Measurements from ENCODE around the gene TYK2. TPM values are rescaled to one million over a fixed set of nuclear protein-coding genes. Genes with fewer than 3 reads are reported as not detected.
"Not testable (repeated sequence)": the region's sequence is repeated elsewhere in the genome, so short reads cannot be mapped to it uniquely, and the experiment has no call there.

The TYK2 gene
- total RNA-seq, 1 experiment from 2014 or later: 48.3 TPM

GRCh38 chr19:10339977-10340376, 40.4 kb downstream of the TYK2 start:
- Histone ChIP-seq H3K27me3 (ENCODE audit: control insufficient read depth, insufficient read depth, low read length) (no peaks in the 10 kb centered on the region), H3K4me3 (ENCODE audit: insufficient read depth, low read depth, low read length) (no peak overlapping the region), H3K36me3 (replicated peaks; ENCODE audit: control insufficient read depth, insufficient read depth, low read length) (no peaks in the 10 kb centered on the region)
- DNase-seq: no peak

- peak; percentile 56 for DNase-seq
- no peaks in the 10 kb centered on the region; the same call in 1 of the 2 replicates for H3K27me3 ChIP-seq (ENCODE audit: control insufficient read depth, insufficient read depth, low read length)
- H3K4me3 ChIP-seq (ENCODE audit: insufficient read depth, low read depth, low read length): no peak within 1 kb of the TSS
- no peaks in the 10 kb centered on the region for H3K36me3 ChIP-seq (replicated peaks; ENCODE audit: control insufficient read depth, insufficient read depth, low read length)
Observed at GRCh38 chr19:10339380-10339960, 40.9 kb downstream of the TYK2 start, which contains the start of gene ICAM3. ICAM3 (minus strand) TSS chr19:10339624; CDS start chr19:10339614, 10 bp downstream.

- no peaks in the 10 kb centered on the region for H3K36me3 ChIP-seq (replicated peaks; ENCODE audit: control insufficient read depth, insufficient read depth, low read length)
- DNase-seq: no peak
- H3K4me3 ChIP-seq (ENCODE audit: insufficient read depth, low read depth, low read length): no peak overlapping the region
- no peaks in the 10 kb centered on the region; the same call in 1 of the 2 replicates for H3K27me3 ChIP-seq (ENCODE audit: control insufficient read depth, insufficient read depth, low read length)
Observed at GRCh38 chr19:10338940-10339339, 41.4 kb downstream of the TYK2 start.

- not testable (repeated sequence) for H3K36me3 ChIP-seq (replicated peaks; ENCODE audit: control insufficient read depth, insufficient read depth, low read length); H3K4me3 ChIP-seq (ENCODE audit: insufficient read depth, low read depth, low read length); DNase-seq; H3K27me3 ChIP-seq (ENCODE audit: control insufficient read depth, insufficient read depth, low read length)
Observed at GRCh38 chr19:10336725-10337124, 43.6 kb downstream of the TYK2 start.

GRCh38 chr19:10335352-10335985, 44.9 kb downstream of the TYK2 start:
- H3K36me3 ChIP-seq (replicated peaks; ENCODE audit: control insufficient read depth, insufficient read depth, low read length): peaks cover 2% of the 10 kb centered on the region
- no peak overlapping the region for H3K4me3 ChIP-seq (ENCODE audit: insufficient read depth, low read depth, low read length)
- DNase-seq: peak; percentile 76
- no peaks in the 10 kb centered on the region; the same call in 1 of the 2 replicates for H3K27me3 ChIP-seq (ENCODE audit: control insufficient read depth, insufficient read depth, low read length)

- H3K36me3 ChIP-seq (replicated peaks; ENCODE audit: control insufficient read depth, insufficient read depth, low read length): peaks cover 7% of the 10 kb centered on the region
- H3K4me3 ChIP-seq (ENCODE audit: insufficient read depth, low read depth, low read length): peak overlapping the region; percentile 92
- peak; percentile 96 for DNase-seq
- H3K27me3 ChIP-seq (ENCODE audit: control insufficient read depth, insufficient read depth, low read length): no peaks in the 10 kb centered on the region; the same call in 1 of the 2 replicates
Observed at GRCh38 chr19:10334588-10335351, 45.6 kb downstream of the TYK2 start.

GRCh38 chr19:10333758-10334587, 46.4 kb downstream of the TYK2 start:
- H3K4me3 ChIP-seq (ENCODE audit: insufficient read depth, low read depth, low read length): peak overlapping the region; percentile 92
- no peaks in the 10 kb centered on the region; the same call in 1 of the 2 replicates for H3K27me3 ChIP-seq (ENCODE audit: control insufficient read depth, insufficient read depth, low read length)
- peak; percentile 57 for DNase-seq
- peaks cover 11% of the 10 kb centered on the region for H3K36me3 ChIP-seq (replicated peaks; ENCODE audit: control insufficient read depth, insufficient read depth, low read length)

- peak; percentile 100 for DNase-seq
- H3K27me3 ChIP-seq (ENCODE audit: control insufficient read depth, insufficient read depth, low read length): no peaks in the 10 kb centered on the region; the same call in 1 of the 2 replicates
- H3K4me3 ChIP-seq (ENCODE audit: insufficient read depth, low read depth, low read length): peak within 1 kb of the TSS; percentile 92
- H3K36me3 ChIP-seq (replicated peaks; ENCODE audit: control insufficient read depth, insufficient read depth, low read length): peaks cover 17% of the 10 kb centered on the region
Observed at GRCh38 chr19:10332965-10333757, 47.2 kb downstream of the TYK2 start, which contains the start of gene RAVER1. RAVER1 (minus strand) TSS chr19:10333529; CDS start chr19:10333507, 22 bp downstream.

- Histone ChIP-seq H3K4me3 (ENCODE audit: insufficient read depth, low read depth, low read length) (peak overlapping the region; percentile 92), H3K27me3 (ENCODE audit: control insufficient read depth, insufficient read depth, low read length) (no peaks in the 10 kb centered on the region; the same call in 1 of the 2 replicates), H3K36me3 (replicated peaks; ENCODE audit: control insufficient read depth, insufficient read depth, low read length) (peaks cover 24% of the 10 kb centered on the region)
- DNase-seq: peak; percentile 65
Observed at GRCh38 chr19:10332158-10332964, 48.0 kb downstream of the TYK2 start.

- H3K36me3 ChIP-seq (replicated peaks; ENCODE audit: control insufficient read depth, insufficient read depth, low read length): peaks cover 35% of the 10 kb centered on the region
- DNase-seq: peak; percentile 32
- no peak overlapping the region for H3K4me3 ChIP-seq (ENCODE audit: insufficient read depth, low read depth, low read length)
- H3K27me3 ChIP-seq (ENCODE audit: control insufficient read depth, insufficient read depth, low read length): no peaks in the 10 kb centered on the region; the same call in 1 of the 2 replicates
Observed at GRCh38 chr19:10329555-10329954, 50.8 kb downstream of the TYK2 start.

GRCh38 chr19:10328558-10329429, 51.6 kb downstream of the TYK2 start:
- peak; percentile 43 for DNase-seq
- H3K36me3 ChIP-seq (replicated peaks; ENCODE audit: control insufficient read depth, insufficient read depth, low read length): peaks cover 38% of the 10 kb centered on the region
- H3K27me3 ChIP-seq (ENCODE audit: control insufficient read depth, insufficient read depth, low read length): no peaks in the 10 kb centered on the region
- no peak overlapping the region for H3K4me3 ChIP-seq (ENCODE audit: insufficient read depth, low read depth, low read length)

- Histone ChIP-seq H3K4me3 (ENCODE audit: insufficient read depth, low read depth, low read length) (no peak overlapping the region), H3K36me3 (replicated peaks; ENCODE audit: control insufficient read depth, insufficient read depth, low read length) (peaks cover 40% of the 10 kb centered on the region), H3K27me3 (ENCODE audit: control insufficient read depth, insufficient read depth, low read length) (no peaks in the 10 kb centered on the region)
- no peak for DNase-seq
Observed at GRCh38 chr19:10327793-10328192, 52.6 kb downstream of the TYK2 start.

Data from H7 (cell line).